Gastroesophageal sphincter (tissue), 2 donors: ENCODE data around the gene ACSL6.

Source experiments
- POLR2A ChIP-seq, 2 donors: fragments of 450-650 bp; IDR thresholded peaks; one replicate each; pipeline ENCODE4 v1.6.1; 2017; ENCODE audit warnings: antibody characterized with exemption in 2 of 2, mild to moderate bottlenecking in 2 of 2, moderate library complexity in 1 of 2
- POLR2AphosphoS5 ChIP-seq: sonication (generic); formaldehyde crosslinking; IDR thresholded peaks from one replicate; pipeline ENCODE4 v1.6.1; 2017; ENCODE audit warnings: antibody characterized with exemption

DNA sequence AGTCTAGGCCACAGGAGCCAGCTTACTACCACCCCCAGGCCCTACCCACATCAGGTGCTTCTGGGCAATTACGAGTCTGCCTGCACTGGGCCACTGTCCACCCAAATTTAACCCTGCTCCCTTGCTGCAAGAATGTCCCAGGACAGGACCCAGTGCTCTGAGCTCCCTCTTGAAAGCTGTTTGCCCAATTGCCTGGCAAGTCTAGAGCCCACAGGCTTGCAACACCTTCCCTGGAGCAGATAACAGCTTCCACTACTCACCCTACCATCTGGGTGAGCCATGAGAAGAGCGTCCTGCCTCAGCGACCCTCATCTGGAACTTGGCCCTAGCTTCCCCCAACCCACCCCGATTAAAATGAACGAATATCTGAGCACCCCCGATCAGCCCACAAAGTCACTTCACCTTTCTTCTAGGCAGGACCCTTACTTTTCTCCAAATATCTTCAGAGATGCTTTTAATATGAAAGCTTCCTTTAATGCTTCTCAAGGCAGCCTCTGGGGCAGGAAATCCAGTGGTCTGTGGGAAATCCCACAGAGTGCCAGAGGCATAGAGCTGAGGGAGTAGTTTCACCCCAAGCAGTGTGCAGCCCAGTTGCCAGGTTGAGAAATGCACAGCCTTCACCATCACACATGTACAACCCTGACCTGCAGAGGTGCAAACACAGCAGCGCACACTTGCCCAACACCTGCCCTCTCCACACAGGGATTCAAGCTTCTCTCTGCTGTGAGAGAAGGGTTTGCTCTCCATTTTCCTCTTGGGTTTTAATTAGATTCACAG is 10.6 kb downstream of the ACSL6 start:
- no peak for TF ChIP-seq POLR2A (IDR thresholded peaks at IDR 0.05)
- no peak for TF ChIP-seq POLR2AphosphoS5
